ENCODE measurements around the gene NPL.

NPL gene

GRCh38 chr1:182754543-182755314 is 34.8 kb upstream of the NPL start (continued):
- TF ChIP-seq, protein P1, sequence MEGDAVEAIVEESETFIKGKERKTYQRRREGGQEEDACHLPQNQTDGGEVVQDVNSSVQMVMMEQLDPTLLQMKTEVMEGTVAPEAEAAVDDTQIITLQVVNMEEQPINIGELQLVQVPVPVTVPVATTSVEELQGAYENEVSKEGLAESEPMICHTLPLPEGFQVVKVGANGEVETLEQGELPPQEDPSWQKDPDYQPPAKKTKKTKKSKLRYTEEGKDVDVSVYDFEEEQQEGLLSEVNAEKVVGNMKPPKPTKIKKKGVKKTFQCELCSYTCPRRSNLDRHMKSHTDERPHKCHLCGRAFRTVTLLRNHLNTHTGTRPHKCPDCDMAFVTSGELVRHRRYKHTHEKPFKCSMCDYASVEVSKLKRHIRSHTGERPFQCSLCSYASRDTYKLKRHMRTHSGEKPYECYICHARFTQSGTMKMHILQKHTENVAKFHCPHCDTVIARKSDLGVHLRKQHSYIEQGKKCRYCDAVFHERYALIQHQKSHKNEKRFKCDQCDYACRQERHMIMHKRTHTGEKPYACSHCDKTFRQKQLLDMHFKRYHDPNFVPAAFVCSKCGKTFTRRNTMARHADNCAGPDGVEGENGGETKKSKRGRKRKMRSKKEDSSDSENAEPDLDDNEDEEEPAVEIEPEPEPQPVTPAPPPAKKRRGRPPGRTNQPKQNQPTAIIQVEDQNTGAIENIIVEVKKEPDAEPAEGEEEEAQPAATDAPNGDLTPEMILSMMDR (tag by site-specific recombination; IDR thresholded peaks at IDR 0.05) = no peak
- TF ChIP-seq ZFP3 (tag by site-specific recombination; IDR thresholded peaks at IDR 0.05; ENCODE audit: low read depth) (no peak), ZNF747 (tag by site-specific recombination; IDR thresholded peaks at IDR 0.05) (no peak), ZNF610 (tag by site-specific recombination; IDR thresholded peaks at IDR 0.05; ENCODE audit: borderline replicate concordance) (no peak), ZNF24 (tag by site-specific recombination; IDR thresholded peaks at IDR 0.05) (no peak), ZNF2 (tag by site-specific recombination; IDR thresholded peaks at IDR 0.05) (no peak), ZNF768 (tag by site-specific recombination; IDR thresholded peaks at IDR 0.05) (no peak)

GRCh38 chr1:182755632-182756031 is 33.9 kb upstream of the NPL start:
- H3K4me1 ChIP-seq (ENCODE audit: control insufficient read depth, insufficient read depth, low read length) = no peaks in the 10 kb centered on the region
- no peak overlapping the region for H3K4me3 ChIP-seq (ENCODE audit: low read depth, low read length)
- ChIA-PET CTCF (interaction anchor here (0.6 kb wide), 1 partner anchor 16 kb away, joined by 3 read pairs; no protein-coding TSS in a partner anchor), POLR2A (no interaction called here)
- no peak overlapping the region for H3K27ac ChIP-seq (ENCODE audit: extremely low read depth, low read depth, low read length)
- H3K9me3 ChIP-seq (ENCODE audit: control insufficient read depth, insufficient read depth, low read depth, low read length) = no peaks in the 10 kb centered on the region
- no peaks in the 10 kb centered on the region for H3K36me3 ChIP-seq (ENCODE audit: control insufficient read depth in 2 of 2, insufficient read depth in 1 of 2, low read length in 2 of 2)
- TF ChIP-seq KLF7 (tag by site-specific recombination; IDR thresholded peaks at IDR 0.05; ENCODE audit: borderline replicate concordance) (no peak), ZNF670 (tag by site-specific recombination; IDR thresholded peaks at IDR 0.05; ENCODE audit: low read depth) (no peak), ZNF16 (tag by site-specific recombination; IDR thresholded peaks at IDR 0.05; ENCODE audit: low read depth) (no peak), ZBTB20 (tag by site-specific recombination; IDR thresholded peaks at IDR 0.05) (no peak), ZBTB26 (tag by site-specific recombination; optimal IDR thresholded peaks at IDR 0.05) (no peak), ZNF654 (tag by site-specific recombination; IDR thresholded peaks at IDR 0.05; ENCODE audit: low read depth) (no peak), ZNF626 (tag by site-specific recombination; IDR thresholded peaks at IDR 0.05) (no peak), ZFP41 (tag by site-specific recombination; IDR thresholded peaks at IDR 0.05; ENCODE audit: borderline replicate concordance) (no peak), ZNF707 (tag by site-specific recombination; IDR thresholded peaks at IDR 0.05) (no peak), YY1 (tag by site-specific recombination; IDR thresholded peaks at IDR 0.05) (no peak), ZNF23 (tag by site-specific recombination; IDR thresholded peaks at IDR 0.05; ENCODE audit: borderline replicate concordance) (no peak), SCRT2 (tag by site-specific recombination; IDR thresholded peaks at IDR 0.05) (no peak), KLF16 (tag by site-specific recombination; IDR thresholded peaks at IDR 0.05) (no peak), REST (tag by site-specific recombination; IDR thresholded peaks at IDR 0.05) (no peak), ZNF292 (tag by site-specific recombination; IDR thresholded peaks at IDR 0.05; ENCODE audit: borderline replicate concordance, low read depth) (no peak)
- TF ChIP-seq, protein P2, sequence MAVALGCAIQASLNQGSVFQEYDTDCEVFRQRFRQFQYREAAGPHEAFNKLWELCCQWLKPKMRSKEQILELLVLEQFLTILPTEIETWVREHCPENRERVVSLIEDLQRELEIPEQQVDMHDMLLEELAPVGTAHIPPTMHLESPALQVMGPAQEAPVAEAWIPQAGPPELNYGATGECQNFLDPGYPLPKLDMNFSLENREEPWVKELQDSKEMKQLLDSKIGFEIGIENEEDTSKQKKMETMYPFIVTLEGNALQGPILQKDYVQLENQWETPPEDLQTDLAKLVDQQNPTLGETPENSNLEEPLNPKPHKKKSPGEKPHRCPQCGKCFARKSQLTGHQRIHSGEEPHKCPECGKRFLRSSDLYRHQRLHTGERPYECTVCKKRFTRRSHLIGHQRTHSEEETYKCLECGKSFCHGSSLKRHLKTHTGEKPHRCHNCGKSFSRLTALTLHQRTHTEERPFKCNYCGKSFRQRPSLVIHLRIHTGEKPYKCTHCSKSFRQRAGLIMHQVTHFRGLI (tag by site-specific recombination; IDR thresholded peaks at IDR 0.05) = no peak
- TF ChIP-seq, protein P3, sequence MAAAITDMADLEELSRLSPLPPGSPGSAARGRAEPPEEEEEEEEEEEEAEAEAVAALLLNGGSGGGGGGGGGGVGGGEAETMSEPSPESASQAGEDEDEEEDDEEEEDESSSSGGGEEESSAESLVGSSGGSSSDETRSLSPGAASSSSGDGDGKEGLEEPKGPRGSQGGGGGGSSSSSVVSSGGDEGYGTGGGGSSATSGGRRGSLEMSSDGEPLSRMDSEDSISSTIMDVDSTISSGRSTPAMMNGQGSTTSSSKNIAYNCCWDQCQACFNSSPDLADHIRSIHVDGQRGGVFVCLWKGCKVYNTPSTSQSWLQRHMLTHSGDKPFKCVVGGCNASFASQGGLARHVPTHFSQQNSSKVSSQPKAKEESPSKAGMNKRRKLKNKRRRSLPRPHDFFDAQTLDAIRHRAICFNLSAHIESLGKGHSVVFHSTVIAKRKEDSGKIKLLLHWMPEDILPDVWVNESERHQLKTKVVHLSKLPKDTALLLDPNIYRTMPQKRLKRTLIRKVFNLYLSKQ (tag by site-specific recombination; IDR thresholded peaks at IDR 0.05; ENCODE audit: borderline replicate concordance) = no peak

All from HEK293 (cell line).